ENCODE data around the gene ZMYM4. TPM values are rescaled to one million over a fixed set of nuclear protein-coding genes. Genes with fewer than 3 reads are reported as not detected.

The ZMYM4 gene
- total RNA-seq, 2 donors from 2014 or later, result 20.2 to 21.1 TPM

DNA sequence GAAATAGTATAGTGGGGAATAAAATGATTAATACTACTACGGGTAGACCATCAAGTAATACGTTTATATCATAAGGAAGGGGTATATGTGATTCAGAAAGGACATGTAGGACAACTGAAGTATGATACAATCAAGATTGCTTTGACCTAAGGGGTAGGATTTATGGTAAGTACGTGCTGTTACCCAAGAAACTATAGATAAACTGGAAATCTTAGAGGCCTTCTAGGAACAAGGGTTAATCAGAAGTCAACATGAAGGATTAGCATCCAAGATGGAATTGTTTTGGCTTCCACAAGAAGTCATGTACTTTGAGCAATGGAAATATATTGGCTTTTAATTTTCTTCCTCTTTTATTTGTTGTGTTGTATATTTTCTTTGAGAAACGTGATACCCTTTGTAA, 13.2 kb upstream of the ZMYM4 start:
- TF ChIP-seq, protein P1, sequence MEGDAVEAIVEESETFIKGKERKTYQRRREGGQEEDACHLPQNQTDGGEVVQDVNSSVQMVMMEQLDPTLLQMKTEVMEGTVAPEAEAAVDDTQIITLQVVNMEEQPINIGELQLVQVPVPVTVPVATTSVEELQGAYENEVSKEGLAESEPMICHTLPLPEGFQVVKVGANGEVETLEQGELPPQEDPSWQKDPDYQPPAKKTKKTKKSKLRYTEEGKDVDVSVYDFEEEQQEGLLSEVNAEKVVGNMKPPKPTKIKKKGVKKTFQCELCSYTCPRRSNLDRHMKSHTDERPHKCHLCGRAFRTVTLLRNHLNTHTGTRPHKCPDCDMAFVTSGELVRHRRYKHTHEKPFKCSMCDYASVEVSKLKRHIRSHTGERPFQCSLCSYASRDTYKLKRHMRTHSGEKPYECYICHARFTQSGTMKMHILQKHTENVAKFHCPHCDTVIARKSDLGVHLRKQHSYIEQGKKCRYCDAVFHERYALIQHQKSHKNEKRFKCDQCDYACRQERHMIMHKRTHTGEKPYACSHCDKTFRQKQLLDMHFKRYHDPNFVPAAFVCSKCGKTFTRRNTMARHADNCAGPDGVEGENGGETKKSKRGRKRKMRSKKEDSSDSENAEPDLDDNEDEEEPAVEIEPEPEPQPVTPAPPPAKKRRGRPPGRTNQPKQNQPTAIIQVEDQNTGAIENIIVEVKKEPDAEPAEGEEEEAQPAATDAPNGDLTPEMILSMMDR (IDR thresholded peaks at IDR 0.05), result no peak
- no peak overlapping the region for H3K4me3 ChIP-seq
- no peaks in the 10 kb centered on the region for H3K36me3 ChIP-seq
- no peaks in the 10 kb centered on the region for H3K4me1 ChIP-seq
- no peaks in the 10 kb centered on the region for H3K27me3 ChIP-seq
- no peak overlapping the region for H3K27ac ChIP-seq
- DNase-seq (ENCODE audit: low spot score), result no peak
- H3K9me3 ChIP-seq, result no peaks in the 10 kb centered on the region

DNA sequence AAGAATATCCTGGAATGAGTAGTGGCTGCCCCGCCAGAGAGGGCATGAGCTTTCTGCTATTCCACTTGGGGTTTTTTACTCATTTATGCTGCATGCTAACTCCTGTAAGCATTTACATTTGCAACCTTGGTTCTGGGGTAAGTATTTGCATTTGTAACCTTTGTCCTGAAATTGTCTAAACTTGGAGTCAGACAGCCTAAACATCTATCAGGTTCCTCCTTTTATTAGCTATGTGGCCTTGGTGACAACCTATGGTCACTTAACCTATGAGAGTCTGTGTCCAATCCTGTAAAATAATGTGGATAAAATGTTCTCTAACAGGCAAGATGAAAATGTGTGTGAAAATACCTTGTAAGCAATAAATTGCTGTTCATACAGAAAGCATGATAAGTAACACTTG, 8.9 kb upstream of the ZMYM4 start:
- no peak for DNase-seq (ENCODE audit: low spot score)
- Histone ChIP-seq H3K36me3 (no peaks in the 10 kb centered on the region), H3K27me3 (no peaks in the 10 kb centered on the region), H3K27ac (no peak overlapping the region), H3K4me3 (no peak overlapping the region), H3K4me1 (peaks cover 0 to 1% of the 10 kb centered on the region in 2 donors), H3K9me3 (no peaks in the 10 kb centered on the region)
- TF ChIP-seq, protein P1 (IDR thresholded peaks at IDR 0.05), result no peak

DNA sequence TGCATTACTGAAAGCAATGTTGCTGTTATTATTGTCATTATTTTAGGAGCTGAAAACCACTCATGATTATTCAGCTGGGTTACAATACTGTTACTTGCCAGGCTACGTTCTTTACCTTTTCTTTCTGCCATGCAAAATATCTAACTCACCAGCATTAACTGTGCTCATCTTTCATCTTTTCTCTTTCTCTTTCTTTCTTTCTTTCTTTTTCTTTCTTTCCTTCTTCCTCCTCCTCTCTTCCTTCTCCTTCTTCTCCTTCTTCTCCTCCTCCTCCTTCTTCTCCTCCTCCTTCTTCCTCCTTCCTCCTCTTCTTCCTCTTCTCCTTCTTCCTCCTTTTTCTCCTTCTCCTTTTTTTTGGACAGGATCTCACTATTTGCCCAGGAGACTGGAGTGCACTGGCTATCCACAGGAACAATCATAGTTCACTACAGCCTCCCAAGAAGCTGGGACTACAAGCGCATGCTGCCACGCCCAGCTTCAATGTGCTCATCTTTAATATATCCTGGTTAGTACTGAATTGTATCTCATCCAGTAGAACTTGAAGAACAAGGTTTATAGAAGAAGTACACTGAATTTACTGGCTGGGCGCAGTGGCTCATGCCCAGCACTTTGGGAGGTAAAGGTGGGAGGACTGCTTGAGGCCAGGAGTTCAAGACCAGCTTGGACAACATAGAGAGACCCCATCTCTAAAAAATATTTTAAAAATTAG, 6.9 kb upstream of the ZMYM4 start:
- H3K36me3 ChIP-seq, result no peaks in the 10 kb centered on the region
- H3K27ac ChIP-seq, result no peak overlapping the region
- no peaks in the 10 kb centered on the region for H3K27me3 ChIP-seq
- DNase-seq (ENCODE audit: low spot score), result no peak
- H3K9me3 ChIP-seq, result no peaks in the 10 kb centered on the region
- no peak overlapping the region for H3K4me3 ChIP-seq
- TF ChIP-seq, protein P1 (IDR thresholded peaks at IDR 0.05), result no peak
- H3K4me1 ChIP-seq, result peaks cover 0 to 9% of the 10 kb centered on the region in 2 donors

DNA sequence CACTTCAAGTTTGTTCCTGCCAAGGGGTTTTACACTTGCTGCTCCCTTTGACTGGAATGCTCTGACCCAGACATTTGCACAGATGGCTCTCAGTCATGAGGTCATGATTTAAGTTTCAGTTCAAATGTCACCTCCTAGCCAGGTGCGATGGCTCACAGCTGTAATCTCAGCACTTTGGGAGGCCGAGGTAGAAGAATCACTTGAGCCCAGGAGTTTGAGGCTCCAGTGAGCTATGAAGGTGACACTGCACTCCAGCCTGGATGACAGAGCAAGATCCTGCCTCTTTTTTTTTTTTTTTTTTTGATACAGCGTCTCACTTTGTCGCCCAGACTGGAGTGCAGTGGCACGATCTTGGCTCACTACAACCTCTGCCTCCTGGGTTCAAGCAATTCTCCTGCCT, 4.5 kb upstream of the ZMYM4 start:
- H3K27ac ChIP-seq, result no peak overlapping the region
- H3K4me3 ChIP-seq, result no peak overlapping the region
- no peaks in the 10 kb centered on the region for H3K27me3 ChIP-seq
- no peak for DNase-seq (ENCODE audit: low spot score)
- no peaks in the 10 kb centered on the region for H3K9me3 ChIP-seq
- H3K4me1 ChIP-seq, result peaks cover 0 to 9% of the 10 kb centered on the region in 2 donors
- TF ChIP-seq, protein P1 (IDR thresholded peaks at IDR 0.05), result no peak
- H3K36me3 ChIP-seq, result no peaks in the 10 kb centered on the region

DNA sequence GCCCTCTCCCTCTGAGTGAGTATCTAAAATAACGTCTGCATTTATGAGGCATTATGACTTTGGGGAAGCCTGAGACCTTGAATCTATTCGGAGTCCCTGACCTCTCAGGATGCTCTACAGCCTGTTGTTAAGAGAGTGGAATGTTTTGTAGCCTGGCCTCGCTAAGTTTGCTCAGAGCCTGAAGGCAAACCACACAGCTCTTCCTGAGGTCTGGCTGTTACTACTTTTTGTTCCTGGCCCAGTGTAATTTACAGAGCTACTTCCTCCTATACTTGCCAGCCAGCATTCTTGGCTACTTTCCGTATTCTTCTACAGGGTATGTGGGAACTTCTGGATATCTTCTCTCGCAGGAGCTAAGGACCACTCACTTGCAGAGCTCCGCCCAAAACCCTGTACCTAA, 3.6 kb upstream of the ZMYM4 start:
- Histone ChIP-seq H3K4me1 (peaks cover 0 to 15% of the 10 kb centered on the region in 2 donors), H3K27me3 (no peaks in the 10 kb centered on the region), H3K9me3 (no peaks in the 10 kb centered on the region), H3K4me3 (no peak overlapping the region), H3K27ac (no peak overlapping the region), H3K36me3 (no peaks in the 10 kb centered on the region)
- TF ChIP-seq, protein P1 (IDR thresholded peaks at IDR 0.05), result no peak
- no peak for DNase-seq (ENCODE audit: low spot score)

DNA sequence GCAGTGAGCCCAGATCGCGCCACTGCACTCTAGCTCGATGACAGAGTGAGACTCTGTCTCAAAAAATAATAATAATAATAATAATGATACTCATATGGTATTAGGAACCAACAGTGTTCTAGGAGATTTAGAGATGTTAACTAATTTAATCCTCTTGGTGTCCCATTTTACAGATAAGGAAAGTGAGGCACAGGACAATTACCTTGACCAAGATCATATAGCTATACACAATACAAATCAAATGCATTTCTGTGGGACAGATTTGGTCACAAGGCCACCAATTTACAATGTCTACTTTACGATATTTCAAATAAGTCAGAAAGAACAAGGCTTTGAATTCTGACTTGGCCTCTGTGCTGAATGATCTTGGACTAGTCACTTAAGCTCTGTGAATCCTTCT, 2.2 kb upstream of the ZMYM4 start:
- TF ChIP-seq, protein P1 (IDR thresholded peaks at IDR 0.05), result no peak
- no peaks in the 10 kb centered on the region for H3K9me3 ChIP-seq
- H3K36me3 ChIP-seq, result no peaks in the 10 kb centered on the region
- DNase-seq (ENCODE audit: low spot score), result no peak
- peaks cover 0 to 26% of the 10 kb centered on the region in 2 donors for H3K4me1 ChIP-seq
- no peaks in the 10 kb centered on the region for H3K27me3 ChIP-seq
- no peak overlapping the region for H3K27ac ChIP-seq
- no peak overlapping the region for H3K4me3 ChIP-seq

Data from right atrium auricular region (tissue), 2 donors.